Measurements from ENCODE around the gene RIPPLY1.

The RIPPLY1 gene

GRCh38 chrX:106935175-106935574 is 32.0 kb upstream of the RIPPLY1 start:
- no peaks in the 10 kb centered on the region for H3K4me1 ChIP-seq (ENCODE audit: control insufficient read depth, insufficient read depth, low read length)
- H3K4me3 ChIP-seq (ENCODE audit: low read length in 2 of 2): no peak overlapping the region
- H3K9me3 ChIP-seq (ENCODE audit: control insufficient read depth in 2 of 2, low read length in 2 of 2): no peaks in the 10 kb centered on the region
- no peak overlapping the region for H3K27ac ChIP-seq (ENCODE audit: low read length)
- no peak overlapping the region for H3K9ac ChIP-seq (ENCODE audit: low read length in 2 of 2)
- H3K27me3 ChIP-seq (ENCODE audit: control insufficient read depth in 1 of 2, insufficient read depth in 2 of 2, low read length in 2 of 2): peaks cover 0 to 15% of the 10 kb centered on the region in 2 donors
- H3K36me3 ChIP-seq (ENCODE audit: control insufficient read depth in 2 of 2, insufficient read depth in 2 of 2, low read length in 2 of 2): peaks cover 0 to 3% of the 10 kb centered on the region in 2 donors

GRCh38 chrX:106933538-106933961 is 30.4 kb upstream of the RIPPLY1 start:
- Histone ChIP-seq H3K9me3 (ENCODE audit: control insufficient read depth in 2 of 2, low read length in 2 of 2) (no peaks in the 10 kb centered on the region), H3K4me3 (ENCODE audit: low read length in 2 of 2) (no peak overlapping the region), H3K4me1 (ENCODE audit: control insufficient read depth, insufficient read depth, low read length) (no peaks in the 10 kb centered on the region), H3K27ac (ENCODE audit: low read length) (no peak overlapping the region), H3K27me3 (ENCODE audit: control insufficient read depth in 1 of 2, insufficient read depth in 2 of 2, low read length in 2 of 2) (peaks cover 0 to 14% of the 10 kb centered on the region in 2 donors), H3K36me3 (ENCODE audit: control insufficient read depth in 2 of 2, insufficient read depth in 2 of 2, low read length in 2 of 2) (no peaks in the 10 kb centered on the region), H3K9ac (ENCODE audit: low read length in 2 of 2) (no peak overlapping the region)

- Histone ChIP-seq H3K9ac (ENCODE audit: low read length in 2 of 2) (no peak overlapping the region), H3K27ac (ENCODE audit: low read length) (no peak overlapping the region)
Measured at GRCh38 chrX:106932960-106933537, 29.9 kb upstream of the RIPPLY1 start.

GRCh38 chrX:106932492-106932923 is 29.4 kb upstream of the RIPPLY1 start:
- H3K36me3 ChIP-seq (ENCODE audit: control insufficient read depth in 2 of 2, insufficient read depth in 2 of 2, low read length in 2 of 2): no peaks in the 10 kb centered on the region
- H3K27me3 ChIP-seq (ENCODE audit: control insufficient read depth in 1 of 2, insufficient read depth in 2 of 2, low read length in 2 of 2): peaks cover 0 to 10% of the 10 kb centered on the region in 2 donors
- no peak overlapping the region for H3K27ac ChIP-seq (ENCODE audit: low read length)
- H3K4me3 ChIP-seq (ENCODE audit: low read length in 2 of 2): no peak overlapping the region
- H3K9me3 ChIP-seq (ENCODE audit: control insufficient read depth in 2 of 2, low read length in 2 of 2): no peaks in the 10 kb centered on the region
- no peak overlapping the region for H3K9ac ChIP-seq (ENCODE audit: low read length in 2 of 2)
- no peaks in the 10 kb centered on the region for H3K4me1 ChIP-seq (ENCODE audit: control insufficient read depth, insufficient read depth, low read length)

More at GRCh38 chrX:106932960-106933537, 29.9 kb upstream of the RIPPLY1 start:
- Histone ChIP-seq H3K4me3 (ENCODE audit: low read length in 2 of 2) (no peak overlapping the region), H3K9me3 (ENCODE audit: control insufficient read depth in 2 of 2, low read length in 2 of 2) (no peaks in the 10 kb centered on the region), H3K4me1 (ENCODE audit: control insufficient read depth, insufficient read depth, low read length) (no peaks in the 10 kb centered on the region), H3K36me3 (ENCODE audit: control insufficient read depth in 2 of 2, insufficient read depth in 2 of 2, low read length in 2 of 2) (no peaks in the 10 kb centered on the region), H3K27me3 (ENCODE audit: control insufficient read depth in 1 of 2, insufficient read depth in 2 of 2, low read length in 2 of 2) (peaks cover 0 to 14% of the 10 kb centered on the region in 2 donors)

GRCh38 chrX:106931831-106932491 is 28.8 kb upstream of the RIPPLY1 start:
- Histone ChIP-seq H3K27ac (ENCODE audit: low read length) (no peak overlapping the region), H3K9ac (ENCODE audit: low read length in 2 of 2) (no peak overlapping the region), H3K4me1 (ENCODE audit: control insufficient read depth, insufficient read depth, low read length) (no peaks in the 10 kb centered on the region)

GRCh38 chrX:106928227-106928626 is 25.1 kb upstream of the RIPPLY1 start:
- Histone ChIP-seq H3K9ac (ENCODE audit: low read length in 2 of 2) (no peak overlapping the region), H3K27ac (ENCODE audit: low read length) (no peak overlapping the region), H3K4me3 (ENCODE audit: low read length in 2 of 2) (no peak overlapping the region), H3K4me1 (ENCODE audit: control insufficient read depth, insufficient read depth, low read length) (no peaks in the 10 kb centered on the region), H3K27me3 (ENCODE audit: control insufficient read depth in 1 of 2, insufficient read depth in 2 of 2, low read length in 2 of 2) (peaks cover 0 to 4% of the 10 kb centered on the region in 2 donors), H3K9me3 (ENCODE audit: control insufficient read depth in 2 of 2, low read length in 2 of 2) (no peaks in the 10 kb centered on the region), H3K36me3 (ENCODE audit: control insufficient read depth in 2 of 2, insufficient read depth in 2 of 2, low read length in 2 of 2) (no peaks in the 10 kb centered on the region)

More at GRCh38 chrX:106931831-106932491, 28.8 kb upstream of the RIPPLY1 start:
- Histone ChIP-seq H3K27me3 (ENCODE audit: control insufficient read depth in 1 of 2, insufficient read depth in 2 of 2, low read length in 2 of 2) (peaks cover 0 to 10% of the 10 kb centered on the region in 2 donors), H3K36me3 (ENCODE audit: control insufficient read depth in 2 of 2, insufficient read depth in 2 of 2, low read length in 2 of 2) (no peaks in the 10 kb centered on the region), H3K9me3 (ENCODE audit: control insufficient read depth in 2 of 2, low read length in 2 of 2) (no peaks in the 10 kb centered on the region), H3K4me3 (ENCODE audit: low read length in 2 of 2) (no peak overlapping the region)

GRCh38 chrX:106927700-106928099 is 24.6 kb upstream of the RIPPLY1 start:
- H3K4me3 ChIP-seq (ENCODE audit: low read length in 2 of 2): no peak overlapping the region
- peaks cover 0 to 4% of the 10 kb centered on the region in 2 donors for H3K27me3 ChIP-seq (ENCODE audit: control insufficient read depth in 1 of 2, insufficient read depth in 2 of 2, low read length in 2 of 2)
- no peaks in the 10 kb centered on the region for H3K36me3 ChIP-seq (ENCODE audit: control insufficient read depth in 2 of 2, insufficient read depth in 2 of 2, low read length in 2 of 2)
- H3K27ac ChIP-seq (ENCODE audit: low read length): no peak overlapping the region
- H3K9ac ChIP-seq (ENCODE audit: low read length in 2 of 2): no peak overlapping the region
- no peaks in the 10 kb centered on the region for H3K9me3 ChIP-seq (ENCODE audit: control insufficient read depth in 2 of 2, low read length in 2 of 2)
- H3K4me1 ChIP-seq (ENCODE audit: control insufficient read depth, insufficient read depth, low read length): no peaks in the 10 kb centered on the region

GRCh38 chrX:106927023-106927422 is 23.9 kb upstream of the RIPPLY1 start:
- Histone ChIP-seq H3K4me1 (ENCODE audit: control insufficient read depth, insufficient read depth, low read length) (no peaks in the 10 kb centered on the region), H3K27me3 (ENCODE audit: control insufficient read depth in 1 of 2, insufficient read depth in 2 of 2, low read length in 2 of 2) (peaks cover 0 to 8% of the 10 kb centered on the region in 2 donors), H3K27ac (ENCODE audit: low read length) (no peak overlapping the region)

GRCh38 chrX:106921637-106922036 is 18.5 kb upstream of the RIPPLY1 start:
- H3K27me3 ChIP-seq (ENCODE audit: control insufficient read depth in 1 of 2, insufficient read depth in 2 of 2, low read length in 2 of 2): peaks cover 0 to 22% of the 10 kb centered on the region in 2 donors
- no peak overlapping the region for H3K27ac ChIP-seq (ENCODE audit: low read length)
- no peak overlapping the region for H3K4me3 ChIP-seq (ENCODE audit: low read length in 2 of 2)
- no peaks in the 10 kb centered on the region for H3K9me3 ChIP-seq (ENCODE audit: control insufficient read depth in 2 of 2, low read length in 2 of 2)
- H3K4me1 ChIP-seq (ENCODE audit: control insufficient read depth, insufficient read depth, low read length): no peaks in the 10 kb centered on the region
- no peak overlapping the region for H3K9ac ChIP-seq (ENCODE audit: low read length in 2 of 2)
- no peaks in the 10 kb centered on the region for H3K36me3 ChIP-seq (ENCODE audit: control insufficient read depth in 2 of 2, insufficient read depth in 2 of 2, low read length in 2 of 2)

More at GRCh38 chrX:106927023-106927422, 23.9 kb upstream of the RIPPLY1 start:
- Histone ChIP-seq H3K4me3 (ENCODE audit: low read length in 2 of 2) (no peak overlapping the region), H3K9ac (ENCODE audit: low read length in 2 of 2) (no peak overlapping the region), H3K9me3 (ENCODE audit: control insufficient read depth in 2 of 2, low read length in 2 of 2) (no peaks in the 10 kb centered on the region), H3K36me3 (ENCODE audit: control insufficient read depth in 2 of 2, insufficient read depth in 2 of 2, low read length in 2 of 2) (no peaks in the 10 kb centered on the region)

- Histone ChIP-seq H3K27ac (ENCODE audit: low read length) (no peak within 1 kb of the TSS), H3K36me3 (ENCODE audit: control insufficient read depth in 2 of 2, insufficient read depth in 2 of 2, low read length in 2 of 2) (no peaks in the 10 kb centered on the region), H3K9ac (ENCODE audit: low read length in 2 of 2) (no peak within 1 kb of the TSS), H3K27me3 (ENCODE audit: control insufficient read depth in 1 of 2, insufficient read depth in 2 of 2, low read length in 2 of 2) (peaks cover 0 to 23% of the 10 kb centered on the region in 2 donors), H3K4me1 (ENCODE audit: control insufficient read depth, insufficient read depth, low read length) (no peaks in the 10 kb centered on the region), H3K4me3 (ENCODE audit: low read length in 2 of 2) (no peak within 1 kb of the TSS), H3K9me3 (ENCODE audit: control insufficient read depth in 2 of 2, low read length in 2 of 2) (no peaks in the 10 kb centered on the region)
Measured at GRCh38 chrX:106919932-106920452, 16.9 kb upstream of the RIPPLY1 start, which contains the start of gene CLDN2. TSS of gene CLDN2 (plus strand) at chrX:106920402. CDS start at chrX:106928229, 7,827 bp downstream.

Measured in stomach smooth muscle (tissue), 2 donors.